Pancreas (tissue), 10 donors: Measurements from ENCODE around the gene PRDM5. TPM values are rescaled to one million over a fixed set of nuclear protein-coding genes. Genes with fewer than 3 reads are reported as not detected.
"Not testable (repeated sequence)": the region's sequence is repeated elsewhere in the genome, so short reads cannot be mapped to it uniquely, and the experiment has no call there.

Experiments used
- ATAC-seq, 4 donors: fragments of 200-7000 bp; cut with Tn5 transposase; one replicate each; pipeline versions ENCODE4 v1.8.0 to v1.9.1; 2020; ENCODE audit warnings: mild to moderate bottlenecking in 4 of 4, moderate library complexity in 4 of 4
- DNase-seq, 6 donors: peaks; one replicate each; pipeline ENCODE4 v3.0.0-alpha.2; 2020
- FAIRE-seq: peaks from 2 replicates; lab custom pipeline; 2012; peaks lifted over from hg19 to GRCh38; lab: Jason Lieb, UNC
- H3K27ac ChIP-seq, 4 donors: fragments of 200-600 bp; sonication (generic); 1 replicate in 3 of 4; 2 replicates in 1 of 4; pipeline versions ENCODE4 v1.5.0 to v1.8.0; 2020
- H3K27me3 ChIP-seq, 4 donors: fragments of 200-600 bp; one replicate each; pipeline ENCODE4 v1.8.0; 2021
- H3K36me3 ChIP-seq, 3 donors: fragments of 200-600 bp; sonication (generic) in 1 of 3; one replicate each; pipeline versions ENCODE4 v1.5.0 to v1.8.0; 2020 to 2021
- H3K4me1 ChIP-seq, 3 donors: fragments of 200-600 bp; one replicate each; pipeline ENCODE4 v1.8.0; 2021
- H3K4me3 ChIP-seq, 4 donors: fragments of 200-600 bp; sonication (generic) in 2 of 4; one replicate each; pipeline versions ENCODE4 v1.5.0 to v1.8.0; 2020 to 2021
- H3K9me3 ChIP-seq, 4 donors: fragments of 200-600 bp; one replicate each; pipeline ENCODE4 v1.8.0; 2021
- CTCF ChIP-seq, 4 donors: fragments of 200-600 bp; sonication (generic) in 3 of 4; IDR thresholded peaks; one replicate each; pipeline versions ENCODE4 v1.5.0 to v1.8.0; 2021; ENCODE audit warnings: antibody characterized with exemption in 4 of 4
- WGBS, 2 donors: extraction: QIAGEN DNeasy Blood & Tissue Kit; methylation state at CpG; one replicate each; pipeline ENCODE4 v1.1.7; 2013; 5-methylcytosine and 5-hydroxymethylcytosine counted together
- intact Hi-C, 3 donors: fragments of 100-400 bp; cut with DNase I; formaldehyde crosslinking; loops; one replicate each; pipeline versions ENCODE4 v1.11.1 to v1.14.2; 2022
- polyA plus RNA-seq, 2 donors: library from polyadenylated mRNA; stranded (reverse); fragments of 200-250 nt; gene quantifications; one replicate each; pipeline ENCODE4 v1.2.3, GENCODE V29; 2013
- total RNA-seq, 6 donors: library from RNA; stranded (reverse); fragmentation: NEBNext Ultra II Directional in 4 of 6; extraction: Animal tissue kit (Norgen Biotek cat#: 25700) in 4 of 6; gene quantifications; one replicate each; pipeline versions ENCODE4 v1.2.1 to v1.2.4, GENCODE V29; 2021 to 2023
- donor health status: healthy with polysubstance abuse.
- donor health status: DM: no; HTN: no; CAD: no; lungs with moderate emphysema.
- donor health status: DM: no; HTN: no; CAD: no.
- donor health status: control.
- donor health status: control.
- donor health status: Bipolar disorder and iron deficiency.
- donor health status: DM: yes; HTN: yes; CAD: no.
- donor health status: DM: no; HTN: no; CAD: no.
- donor health status: DM: no; HTN: no; CAD: no.
- donor health status: DM: yes; HTN: yes; CAD: no.

PRDM5 gene
- total and polyA plus RNA-seq, 8 donors = 2.7 to 13.2 (median 9.5) TPM

- no peak for FAIRE-seq
- Histone ChIP-seq H3K36me3 (no peaks in the 10 kb centered on the region), H3K27me3 (no peaks in the 10 kb centered on the region), H3K9me3 (no peaks in the 10 kb centered on the region), H3K4me1 (no peaks in the 10 kb centered on the region), H3K27ac (no peak overlapping the region), H3K4me3 (no peak overlapping the region)
- no peak for ATAC-seq
- no peak for DNase-seq
- TF ChIP-seq CTCF (IDR thresholded peaks at IDR 0.05) = no peak
- intact Hi-C loops = no loop called here
- 90 to 95% methylated on average over 3 of the region's 3 CpGs for WGBS, 2 donors
Observed at GRCh38 chr4:120664851-120665250, 257.7 kb downstream of the PRDM5 start.

- FAIRE-seq (no peak), DNase-seq (no peak), ATAC-seq (no peak)
- no peaks in the 10 kb centered on the region for H3K36me3 ChIP-seq
- H3K4me3 ChIP-seq = no peak overlapping the region
- 91% methylated on average over 7 of the region's 7 CpGs for WGBS, 2 donors
- intact Hi-C loops = no loop called here
- H3K4me1 ChIP-seq = no peaks in the 10 kb centered on the region
- TF ChIP-seq CTCF (IDR thresholded peaks at IDR 0.05) = no peak
- H3K27me3 ChIP-seq = no peaks in the 10 kb centered on the region
- H3K27ac ChIP-seq = no peak overlapping the region
- H3K9me3 ChIP-seq = no peaks in the 10 kb centered on the region
Observed at GRCh38 chr4:120659616-120660170, 262.8 kb downstream of the PRDM5 start.

- Histone ChIP-seq H3K27ac (no peak overlapping the region), H3K27me3 (no peaks in the 10 kb centered on the region), H3K4me3 (no peak overlapping the region), H3K9me3 (no peaks in the 10 kb centered on the region), H3K4me1 (no peaks in the 10 kb centered on the region), H3K36me3 (no peaks in the 10 kb centered on the region)
- no peak for TF ChIP-seq CTCF (IDR thresholded peaks at IDR 0.05)
- intact Hi-C loops = no loop called here
- ATAC-seq (no peak), FAIRE-seq (no peak), DNase-seq (no peak)
- WGBS, 2 donors = 75 to 86% methylated on average over 7 of the region's 7 CpGs
Observed at GRCh38 chr4:120658772-120659171, 263.8 kb downstream of the PRDM5 start.

- Histone ChIP-seq H3K4me1 (no peaks in the 10 kb centered on the region), H3K9me3 (no peaks in the 10 kb centered on the region), H3K36me3 (no peaks in the 10 kb centered on the region), H3K4me3 (no peak overlapping the region), H3K27me3 (no peaks in the 10 kb centered on the region), H3K27ac (no peak overlapping the region)
- no peak for TF ChIP-seq CTCF (IDR thresholded peaks at IDR 0.05)
- ATAC-seq (no peak), DNase-seq (no peak), FAIRE-seq (no peak)
- intact Hi-C loops = no loop called here
- 88 to 95% methylated on average over 2 of the region's 2 CpGs for WGBS, 2 donors
Observed at GRCh38 chr4:120653804-120654573, 268.5 kb downstream of the PRDM5 start.

GRCh38 chr4:120648336-120648735, 274.2 kb downstream of the PRDM5 start:
- H3K4me1 ChIP-seq, H3K36me3 ChIP-seq, intact Hi-C loops, H3K27me3 ChIP-seq, DNase-seq, FAIRE-seq, H3K27ac ChIP-seq, H3K9me3 ChIP-seq, H3K4me3 ChIP-seq, ATAC-seq: not testable (repeated sequence)
- 91 to 93% methylated on average over 7 to 8 of the region's 10 CpGs for WGBS, 2 donors

Other genes starting within 250 kb of the PRDM5 start
- under 1 TPM; 0.12 to 0.43 (median 0.28) TPM for gene NDNF, start 149.8 kb upstream of the PRDM5 start, total RNA-seq
- gene NDNF, start 149.8 kb upstream of the PRDM5 start, polyA plus RNA-seq = under 1 TPM; 0.19 to 0.40 TPM
- under 1 TPM in 1 of 6 donors, not detected in 5; 0.31 TPM for gene TNIP3, start 241.6 kb upstream of the PRDM5 start, total RNA-seq
- gene TNIP3, start 241.6 kb upstream of the PRDM5 start, polyA plus RNA-seq = not detected